Measurements from ENCODE around the gene ST3GAL2.
A peak's percentile ranks its signal among the peaks of the same experiment; 100 is the strongest.

Gene ST3GAL2

GRCh38 chr16:70441406-70441990, 2.6 kb upstream of the ST3GAL2 start:
- H3K9me3 ChIP-seq (ENCODE audit: insufficient read depth, low read length), result no peaks in the 10 kb centered on the region
- H3K27ac ChIP-seq (ENCODE audit: low read depth, low read length), result no peak overlapping the region
- H3K36me3 ChIP-seq (ENCODE audit: low read length), result no peaks in the 10 kb centered on the region
- no peak overlapping the region for H3K4me3 ChIP-seq (ENCODE audit: insufficient read depth, low read length, poor library complexity, severe bottlenecking)
- no peak overlapping the region for H3K4me2 ChIP-seq (ENCODE audit: low read depth, low read length, poor library complexity, severe bottlenecking)
- TF ChIP-seq, protein P1, sequence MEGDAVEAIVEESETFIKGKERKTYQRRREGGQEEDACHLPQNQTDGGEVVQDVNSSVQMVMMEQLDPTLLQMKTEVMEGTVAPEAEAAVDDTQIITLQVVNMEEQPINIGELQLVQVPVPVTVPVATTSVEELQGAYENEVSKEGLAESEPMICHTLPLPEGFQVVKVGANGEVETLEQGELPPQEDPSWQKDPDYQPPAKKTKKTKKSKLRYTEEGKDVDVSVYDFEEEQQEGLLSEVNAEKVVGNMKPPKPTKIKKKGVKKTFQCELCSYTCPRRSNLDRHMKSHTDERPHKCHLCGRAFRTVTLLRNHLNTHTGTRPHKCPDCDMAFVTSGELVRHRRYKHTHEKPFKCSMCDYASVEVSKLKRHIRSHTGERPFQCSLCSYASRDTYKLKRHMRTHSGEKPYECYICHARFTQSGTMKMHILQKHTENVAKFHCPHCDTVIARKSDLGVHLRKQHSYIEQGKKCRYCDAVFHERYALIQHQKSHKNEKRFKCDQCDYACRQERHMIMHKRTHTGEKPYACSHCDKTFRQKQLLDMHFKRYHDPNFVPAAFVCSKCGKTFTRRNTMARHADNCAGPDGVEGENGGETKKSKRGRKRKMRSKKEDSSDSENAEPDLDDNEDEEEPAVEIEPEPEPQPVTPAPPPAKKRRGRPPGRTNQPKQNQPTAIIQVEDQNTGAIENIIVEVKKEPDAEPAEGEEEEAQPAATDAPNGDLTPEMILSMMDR (IDR thresholded peaks at IDR 0.05; ENCODE audit: insufficient read depth, low read length, poor library complexity, severe bottlenecking), result no peak
- TF ChIP-seq EZH2phosphoT487 (conservative IDR thresholded peaks at IDR 0.05; ENCODE audit: low read length), result no peak
- H4K20me1 ChIP-seq (ENCODE audit: low read depth, low read length), result no peaks in the 10 kb centered on the region
- no peak overlapping the region for H3K9ac ChIP-seq (ENCODE audit: low read length)
- H3K27me3 ChIP-seq (ENCODE audit: low read length), result no peaks in the 10 kb centered on the region
- H3F3A ChIP-seq (ENCODE audit: insufficient read depth), result peaks cover 8% of the 10 kb centered on the region
- no peaks in the 10 kb centered on the region for H3K9me2 ChIP-seq (replicated peaks; ENCODE audit: insufficient read depth, low read length)
- peaks cover 19% of the 10 kb centered on the region for H3K79me2 ChIP-seq (ENCODE audit: insufficient read depth, low read length)
- no peak overlapping the region for H2AFZ ChIP-seq (ENCODE audit: low read depth, low read length, severe bottlenecking)

- Histone ChIP-seq H3K9ac (ENCODE audit: low read length) (peak overlapping the region; percentile 65), H3K4me2 (ENCODE audit: low read depth, low read length, poor library complexity, severe bottlenecking) (peak overlapping the region; percentile 67), H2AFZ (ENCODE audit: low read depth, low read length, severe bottlenecking) (peak overlapping the region; percentile 69), H4K20me1 (ENCODE audit: low read depth, low read length) (no peaks in the 10 kb centered on the region), H3K36me3 (ENCODE audit: low read length) (no peaks in the 10 kb centered on the region), H3K27ac (ENCODE audit: low read depth, low read length) (no peak overlapping the region), H3K27me3 (ENCODE audit: low read length) (no peaks in the 10 kb centered on the region), H3F3A (ENCODE audit: insufficient read depth) (peaks cover 10% of the 10 kb centered on the region), H3K79me2 (ENCODE audit: insufficient read depth, low read length) (peaks cover 25% of the 10 kb centered on the region), H3K9me3 (ENCODE audit: insufficient read depth, low read length) (no peaks in the 10 kb centered on the region), H3K9me2 (replicated peaks; ENCODE audit: insufficient read depth, low read length) (no peaks in the 10 kb centered on the region), H3K4me3 (ENCODE audit: insufficient read depth, low read length, poor library complexity, severe bottlenecking) (peak overlapping the region; percentile 94)
- TF ChIP-seq EZH2phosphoT487 (conservative IDR thresholded peaks at IDR 0.05; ENCODE audit: low read length), result no peak
These were observed 1.3 kb upstream of the ST3GAL2 start for GRCh38 chr16:70440009-70440692.

DNA sequence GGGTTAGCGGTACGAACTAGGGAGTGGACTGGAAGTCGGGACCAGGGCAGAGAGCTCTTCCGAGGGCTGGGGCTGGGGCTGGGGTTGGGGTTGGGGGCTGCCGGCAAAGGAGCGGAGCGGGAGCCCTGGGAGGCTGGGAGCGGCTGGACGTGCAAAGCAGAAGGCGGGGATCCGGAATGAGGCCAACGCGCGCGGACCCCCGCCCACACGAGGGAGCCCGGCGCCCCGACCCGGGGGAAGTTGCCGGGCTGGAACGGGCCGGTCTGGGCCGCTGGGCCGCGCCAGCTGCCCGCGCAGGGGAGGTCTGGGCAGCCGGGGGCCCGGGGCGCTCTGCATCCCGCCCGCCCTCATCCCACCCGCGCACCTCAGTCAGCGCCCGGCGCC, 323 bp downstream of the ST3GAL2 start:
- Histone ChIP-seq H2AFZ (ENCODE audit: low read depth, low read length, severe bottlenecking) (no peak overlapping the region), H3K27me3 (ENCODE audit: low read length) (no peaks in the 10 kb centered on the region), H3K79me2 (ENCODE audit: insufficient read depth, low read length) (peaks cover 27% of the 10 kb centered on the region), H4K20me1 (ENCODE audit: low read depth, low read length) (no peaks in the 10 kb centered on the region), H3K4me2 (ENCODE audit: low read depth, low read length, poor library complexity, severe bottlenecking) (peak overlapping the region; percentile 93), H3K36me3 (ENCODE audit: low read length) (no peaks in the 10 kb centered on the region), H3K27ac (ENCODE audit: low read depth, low read length) (peak overlapping the region; percentile 58), H3K9ac (ENCODE audit: low read length) (peak overlapping the region; percentile 65), H3K4me3 (ENCODE audit: insufficient read depth, low read length, poor library complexity, severe bottlenecking) (peak overlapping the region; percentile 94), H3K9me3 (ENCODE audit: insufficient read depth, low read length) (no peaks in the 10 kb centered on the region), H3K9me2 (replicated peaks; ENCODE audit: insufficient read depth, low read length) (no peaks in the 10 kb centered on the region), H3F3A (ENCODE audit: insufficient read depth) (peaks cover 18% of the 10 kb centered on the region)
- TF ChIP-seq, protein P1 (IDR thresholded peaks at IDR 0.05; ENCODE audit: insufficient read depth, low read length, poor library complexity, severe bottlenecking), result no peak
- no peak for TF ChIP-seq EZH2phosphoT487 (conservative IDR thresholded peaks at IDR 0.05; ENCODE audit: low read length)
